ENCODE data around the gene SDR9C7.
"Not testable (repeated sequence)": the region's sequence is repeated elsewhere in the genome, so short reads cannot be mapped to it uniquely, and the experiment has no call there.

The SDR9C7 gene

GRCh38 chr12:56933826-56934625 is at the start of gene SDR9C7:
Gene SDR9C7, minus strand, starts transcription at chr12:56934408. Its CDS starts 147 bp downstream, at chr12:56934261.
- no peak for DNase-seq

DNA sequence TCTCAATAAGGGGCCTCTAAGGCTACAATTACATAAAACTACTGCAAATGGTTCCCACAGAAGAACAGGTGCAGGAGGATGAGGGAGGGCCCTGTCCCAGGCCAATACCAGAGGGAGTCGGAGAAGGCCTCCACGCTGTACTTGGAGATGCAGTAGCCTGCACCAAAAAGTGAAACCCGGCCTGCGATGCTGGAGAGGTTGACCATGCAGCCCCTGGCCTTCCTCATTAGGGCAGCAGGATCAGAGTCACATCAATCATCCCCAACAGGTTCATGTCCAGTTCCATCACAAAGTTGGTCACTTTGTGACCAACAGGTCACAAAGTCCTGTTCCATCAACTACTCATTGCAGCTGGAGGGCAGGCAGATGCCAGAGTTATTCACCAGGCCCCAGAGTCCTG is 49.2 kb upstream of the SDR9C7 start:
- no peak for DNase-seq

DNA sequence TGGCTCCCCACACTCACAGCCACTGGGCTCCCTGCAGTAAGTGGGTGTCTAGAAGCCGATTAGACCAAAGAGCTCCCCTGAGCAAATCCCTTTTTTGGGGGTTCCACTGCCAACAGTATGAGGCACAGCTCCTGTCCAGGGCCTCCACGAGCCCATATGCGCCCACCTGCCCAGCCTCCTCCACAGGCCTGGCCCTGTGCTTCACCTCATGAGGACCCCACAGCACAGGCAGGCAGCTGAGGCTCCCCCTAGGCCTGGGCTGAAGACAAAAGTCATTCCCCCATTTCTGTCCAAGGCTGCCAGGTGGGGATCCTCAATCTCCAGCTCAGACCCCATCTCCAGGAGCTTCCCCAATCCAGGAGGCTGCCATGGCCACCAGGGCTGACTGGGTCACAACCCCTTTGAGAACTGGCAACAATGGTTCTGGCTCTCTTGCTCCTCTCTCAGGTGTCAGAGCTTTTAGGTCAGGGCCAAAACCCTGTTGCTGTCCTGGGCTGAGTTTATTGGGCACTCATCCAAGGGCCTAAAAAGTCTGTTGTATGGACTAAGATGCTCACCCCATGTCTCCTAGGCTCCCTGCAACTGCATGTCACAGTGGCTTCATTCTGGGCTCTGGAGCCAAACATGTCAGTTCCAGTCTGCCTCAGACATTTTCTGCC is 48.5 kb upstream of the SDR9C7 start:
- DNase-seq = not testable (repeated sequence)

GRCh38 chr12:56980941-56981530 is 46.8 kb upstream of the SDR9C7 start:
- no peak for DNase-seq

GRCh38 chr12:56980268-56980667 is 46.1 kb upstream of the SDR9C7 start:
- no peak for DNase-seq

- DNase-seq = no peak
Observed at GRCh38 chr12:56979628-56980027, 45.4 kb upstream of the SDR9C7 start.

- no peak for DNase-seq
Observed at GRCh38 chr12:56978397-56979138, 44.4 kb upstream of the SDR9C7 start.

- not testable (repeated sequence) for DNase-seq
Observed at GRCh38 chr12:56977361-56977760, 43.2 kb upstream of the SDR9C7 start.

DNA sequence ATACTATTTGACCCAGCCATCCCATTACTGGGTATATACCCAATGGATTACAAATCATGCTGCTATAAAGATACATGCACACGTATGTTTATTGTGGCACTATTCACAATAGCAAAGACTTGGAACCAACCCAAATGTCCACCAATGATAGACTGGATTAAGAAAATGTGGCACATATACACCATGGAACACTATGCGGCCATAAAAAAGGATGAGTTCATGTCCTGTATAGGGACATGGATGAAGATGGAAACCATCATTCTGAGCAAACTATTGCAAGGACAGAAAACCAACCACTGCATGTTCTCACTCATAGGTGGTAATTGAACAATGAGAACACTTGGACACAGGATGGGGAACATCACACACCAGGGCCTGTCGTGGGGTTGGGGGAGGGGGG is 40.0 kb upstream of the SDR9C7 start:
- DNase-seq = not testable (repeated sequence)

- not testable (repeated sequence) for DNase-seq
Observed at GRCh38 chr12:56968910-56969309, 34.7 kb upstream of the SDR9C7 start.

GRCh38 chr12:56965997-56966642 is 31.9 kb upstream of the SDR9C7 start:
- not testable (repeated sequence) for DNase-seq

GRCh38 chr12:56965124-56965523 is 30.9 kb upstream of the SDR9C7 start:
- DNase-seq = not testable (repeated sequence)

- not testable (repeated sequence) for DNase-seq
Observed at GRCh38 chr12:56963557-56963956, 29.3 kb upstream of the SDR9C7 start.

GRCh38 chr12:56962247-56962646 is 28.0 kb upstream of the SDR9C7 start:
- not testable (repeated sequence) for DNase-seq

- no peak for DNase-seq
Observed at GRCh38 chr12:56958422-56958821, 24.2 kb upstream of the SDR9C7 start.

- no peak for DNase-seq
Observed at GRCh38 chr12:56957229-56958052, 23.2 kb upstream of the SDR9C7 start, which contains the start of gene RDH16. Gene RDH16, minus strand, starts transcription at chr12:56957608. Its CDS starts 146 bp downstream, at chr12:56957462.

DNA sequence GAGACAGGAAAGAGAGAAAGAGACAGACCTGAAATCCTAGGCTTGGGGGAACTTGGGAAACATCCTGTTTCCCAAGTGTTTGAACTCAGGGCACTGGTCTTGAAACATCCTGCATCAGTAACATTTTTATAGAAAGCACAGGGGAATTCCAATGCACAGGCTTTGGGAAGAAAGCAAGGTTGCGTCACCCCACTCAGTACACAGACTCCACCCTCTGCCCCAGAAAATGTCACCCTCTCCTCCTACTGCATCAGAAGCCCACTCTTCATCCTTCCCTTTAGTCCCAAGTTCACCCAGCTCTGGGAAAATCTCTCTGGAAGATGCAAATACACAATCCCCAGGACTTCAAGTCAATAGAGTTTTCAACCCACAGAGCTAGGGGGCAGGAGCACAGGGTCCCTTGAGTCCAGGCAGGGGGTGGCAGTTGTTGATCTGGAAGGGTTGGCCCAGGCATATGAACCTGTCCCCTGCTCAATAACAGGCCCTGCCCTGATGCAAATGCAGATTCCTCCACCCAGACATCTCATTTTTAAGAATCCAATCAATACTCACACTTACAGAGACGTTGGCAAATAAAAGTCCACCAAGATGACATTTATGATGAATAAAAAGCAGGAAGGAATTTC is 21.5 kb upstream of the SDR9C7 start:
- DNase-seq = no peak

DNA sequence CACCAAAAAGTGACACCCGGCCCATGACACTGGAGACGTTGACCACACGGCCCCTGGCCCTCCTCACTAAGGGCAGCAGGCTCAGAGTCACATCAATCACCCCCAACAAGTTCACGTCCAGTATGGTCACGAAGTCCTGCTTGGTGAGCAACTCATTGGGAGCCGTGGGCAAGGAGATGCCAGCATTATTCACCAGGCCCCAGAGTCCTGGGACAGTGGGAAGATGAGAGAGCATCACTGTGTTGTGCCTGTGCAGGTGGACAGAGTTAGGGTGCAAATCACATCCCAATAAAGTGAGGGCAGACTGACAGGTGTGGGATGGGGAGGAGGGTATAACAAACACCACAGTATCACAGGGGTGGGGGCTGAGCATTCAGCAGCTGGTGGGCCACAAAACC is 20.7 kb upstream of the SDR9C7 start:
- DNase-seq = no peak

DNA sequence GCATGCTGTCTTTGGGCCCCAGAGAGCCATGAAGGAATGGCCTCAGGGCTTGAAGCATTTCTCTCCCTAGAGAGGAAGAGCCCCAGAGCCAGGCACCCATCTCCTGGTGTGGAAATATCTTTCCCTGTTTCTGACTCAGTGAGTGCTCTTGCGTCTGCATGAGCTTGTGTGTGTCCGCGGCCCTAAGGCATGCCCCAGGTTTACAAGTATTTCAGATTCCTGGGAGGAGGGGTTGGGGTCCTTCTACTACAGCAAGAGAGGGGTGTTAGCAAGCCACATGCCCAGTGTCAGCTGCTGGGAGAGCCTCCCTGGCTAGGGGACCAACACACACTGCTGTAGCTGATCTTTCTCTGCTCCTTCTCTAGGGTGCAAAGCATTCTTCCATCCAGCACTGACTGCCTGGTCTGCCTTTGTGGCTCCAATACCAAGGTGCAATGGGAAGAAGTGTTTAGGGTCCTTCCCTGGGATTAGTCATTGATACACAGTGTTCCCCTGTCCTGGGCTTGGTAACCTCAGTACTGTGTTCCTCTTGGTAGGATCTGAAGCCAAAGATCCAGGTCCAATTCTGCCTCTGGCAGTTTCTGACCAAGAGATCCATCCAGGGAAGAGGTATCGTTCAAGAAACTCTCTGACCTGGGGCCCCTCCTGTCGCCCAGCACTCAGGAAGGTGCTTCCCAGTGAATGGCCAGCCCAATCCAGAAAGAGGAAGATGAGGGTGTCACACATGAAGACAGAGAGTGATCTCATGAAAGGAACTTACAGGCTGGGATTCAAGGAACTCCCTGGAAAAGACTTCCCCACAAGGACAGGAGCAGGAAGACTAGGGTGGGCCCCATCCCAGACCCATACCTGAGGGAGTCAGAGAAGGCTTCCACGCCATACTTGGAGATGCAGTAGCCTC is 20.1 kb upstream of the SDR9C7 start:
- no peak for DNase-seq

- no peak for DNase-seq
Observed at GRCh38 chr12:56953314-56953713, 19.1 kb upstream of the SDR9C7 start.
